HG03432 (cell line): ENCODE measurements around the gene ELSPBP1.
"Not testable (repeated sequence)": the region's sequence is repeated elsewhere in the genome, so short reads cannot be mapped to it uniquely, and the experiment has no call there.

ENCODE experiments used
- ATAC-seq: cut with Tn5 transposase; IDR thresholded peaks from one replicate; pipeline ENCODE4 v1.9.1; 2021; ENCODE audit warnings: mild to moderate bottlenecking, moderate library complexity; ENCODE audit not compliant: unreplicated experiment

The ELSPBP1 gene

DNA sequence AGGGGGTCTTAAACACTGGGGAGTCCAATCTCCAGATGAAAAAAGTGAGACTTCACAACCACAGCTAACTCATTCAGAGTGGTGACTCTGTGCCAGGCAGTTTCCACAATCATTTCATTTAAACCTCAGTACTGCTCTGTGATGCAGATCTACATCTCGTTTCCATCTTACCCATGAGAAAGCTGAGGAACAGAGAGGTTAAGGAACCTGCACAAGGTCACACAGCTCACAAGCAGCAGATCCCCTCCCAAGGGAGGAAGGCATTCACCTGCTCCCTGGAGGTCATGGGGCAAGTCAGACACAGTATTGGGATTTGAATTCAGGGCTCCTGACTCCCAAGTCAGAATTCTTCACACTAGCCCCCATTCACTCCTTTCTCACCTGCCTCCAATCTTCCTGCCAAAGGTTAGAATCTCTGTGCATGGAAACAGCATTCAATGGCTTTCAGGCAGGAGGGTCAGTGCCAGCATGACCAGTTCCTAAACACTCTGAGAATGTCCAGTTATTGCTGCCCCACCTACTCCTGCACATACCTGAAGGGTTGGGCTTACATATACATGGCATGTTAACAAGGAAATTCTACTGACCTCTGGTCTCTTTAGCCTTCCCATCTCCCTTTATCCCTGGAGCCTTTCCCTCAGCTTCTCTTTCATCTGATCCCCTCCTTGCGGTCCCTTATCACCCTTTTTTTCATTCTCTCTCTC lies 47.6 kb downstream of the ELSPBP1 start:
- ATAC-seq = no peak

DNA sequence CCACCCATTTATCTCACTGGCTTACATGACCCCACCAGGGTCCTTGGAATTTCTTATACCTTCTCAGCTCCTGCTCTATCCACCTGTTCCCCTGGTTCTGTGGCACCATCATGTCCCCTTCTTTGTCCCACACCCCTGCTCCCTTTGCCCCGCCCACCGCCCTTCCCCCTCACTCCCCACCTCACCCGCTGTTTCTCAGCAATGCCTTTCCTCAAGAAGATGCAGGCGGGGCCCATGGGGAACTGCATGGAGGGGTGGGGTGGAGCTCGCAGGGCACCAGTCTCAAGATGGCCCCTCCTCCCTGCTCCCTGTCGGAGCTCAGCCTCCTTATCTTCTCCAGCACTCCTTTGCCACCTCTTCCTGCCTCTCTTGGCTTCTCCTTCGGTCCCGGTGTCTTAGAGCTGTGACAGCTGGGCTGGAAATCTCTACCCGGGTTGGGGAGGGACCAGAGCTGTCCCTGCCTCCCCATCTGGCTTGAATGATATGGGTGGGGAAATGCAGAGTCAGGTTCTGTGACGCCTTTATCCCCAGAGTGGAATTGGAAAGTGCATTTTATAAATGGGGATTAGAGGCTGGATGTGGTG lies 49.3 kb downstream of the ELSPBP1 start, which contains the start of gene CABP5:
Gene CABP5 (minus strand): TSS at position 405 of the 584 bp plus-strand sequence. CDS start 157 bp downstream, at position 248.
- ATAC-seq = no peak

DNA sequence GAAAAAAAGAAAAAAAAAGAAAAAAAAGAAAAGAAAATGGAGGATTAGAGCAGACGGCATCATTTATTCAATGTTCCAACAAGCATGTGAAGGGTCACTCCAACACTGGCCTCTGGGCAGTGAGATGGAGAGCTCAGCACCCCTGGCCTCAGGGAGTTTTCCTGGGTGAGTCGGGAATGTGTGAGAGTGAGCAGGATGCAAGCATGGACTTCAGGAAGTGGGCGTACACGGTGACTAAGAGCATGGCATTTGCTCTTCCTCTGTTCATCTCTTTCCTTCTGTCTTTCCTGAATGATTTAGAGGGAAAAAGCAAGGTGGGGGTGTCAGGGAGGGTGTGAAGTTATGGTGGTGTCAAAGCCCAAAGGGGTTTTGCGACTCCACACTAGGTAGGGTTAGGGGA lies 50.1 kb downstream of the ELSPBP1 start:
- no peak for ATAC-seq

DNA sequence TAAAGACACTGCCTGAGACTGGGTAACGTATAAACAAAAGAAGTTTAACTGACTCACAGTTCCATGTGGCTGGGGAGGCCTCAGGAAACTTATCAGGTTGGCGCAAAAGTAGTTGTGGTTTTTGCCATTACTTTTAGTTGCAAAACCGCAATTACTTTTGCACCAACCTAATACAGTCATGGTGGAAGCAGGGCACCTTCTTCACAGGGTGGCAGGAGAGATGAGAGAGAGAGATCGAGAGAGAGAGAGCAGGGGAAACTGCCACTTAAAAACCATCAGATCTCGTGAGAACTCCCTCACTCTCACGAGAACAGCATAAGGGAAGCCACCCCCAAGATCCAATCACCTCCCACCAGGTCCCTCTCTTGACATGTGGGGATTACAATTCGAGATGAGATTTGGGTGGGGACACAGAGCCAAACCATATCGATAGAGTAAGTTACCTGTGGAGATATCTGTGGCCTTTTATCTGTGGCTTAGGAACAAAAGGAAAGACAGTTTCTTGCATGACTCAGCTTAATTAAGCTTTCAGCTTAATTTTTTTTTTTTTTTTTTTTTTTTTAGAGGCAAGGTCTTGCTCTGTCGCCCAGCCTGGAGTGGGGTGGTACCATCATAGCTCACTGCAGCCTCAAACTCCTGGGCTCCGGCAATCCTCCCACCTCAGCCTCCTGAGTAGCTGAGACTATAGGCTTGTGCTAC lies 57.1 kb downstream of the ELSPBP1 start:
- ATAC-seq = no peak

DNA sequence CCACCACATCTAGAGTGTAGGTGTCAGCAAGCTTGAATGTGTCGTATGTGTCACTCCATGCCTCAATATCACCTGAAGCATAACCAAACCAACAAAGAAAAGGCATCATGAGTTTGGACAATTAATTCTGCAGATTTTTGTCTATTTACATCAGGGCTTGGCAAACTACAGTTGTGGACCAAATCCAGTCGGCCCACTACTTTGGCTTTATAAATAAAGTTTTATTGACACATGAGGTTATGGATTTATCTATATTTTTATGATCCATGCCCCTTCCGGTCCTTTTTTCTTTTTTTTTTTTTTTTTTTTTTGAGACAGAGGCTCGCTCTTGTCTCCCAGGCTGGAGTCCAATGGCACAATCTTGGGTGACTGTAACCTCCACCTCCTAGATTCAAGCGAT lies 58.6 kb downstream of the ELSPBP1 start:
- no peak for ATAC-seq

DNA sequence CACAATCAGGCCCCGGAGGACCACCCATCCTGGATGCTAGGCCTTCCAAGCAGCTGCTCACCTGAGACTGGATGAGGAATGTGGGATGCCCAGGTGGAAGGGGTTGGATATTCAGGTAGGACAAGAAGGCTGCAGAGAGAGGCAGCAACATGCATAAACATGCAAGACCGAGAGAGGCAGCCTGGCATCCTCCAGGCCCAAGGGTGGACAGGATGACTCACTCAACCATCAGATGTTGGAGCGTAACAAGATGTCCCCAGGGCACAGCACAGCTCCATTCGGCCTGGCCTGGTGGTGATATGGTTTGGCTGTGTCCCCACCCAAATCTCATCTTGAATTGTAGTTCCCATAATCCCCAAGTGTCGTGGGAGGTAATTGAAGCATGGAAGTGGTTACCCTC lies 59.4 kb downstream of the ELSPBP1 start:
- ATAC-seq = no peak

DNA sequence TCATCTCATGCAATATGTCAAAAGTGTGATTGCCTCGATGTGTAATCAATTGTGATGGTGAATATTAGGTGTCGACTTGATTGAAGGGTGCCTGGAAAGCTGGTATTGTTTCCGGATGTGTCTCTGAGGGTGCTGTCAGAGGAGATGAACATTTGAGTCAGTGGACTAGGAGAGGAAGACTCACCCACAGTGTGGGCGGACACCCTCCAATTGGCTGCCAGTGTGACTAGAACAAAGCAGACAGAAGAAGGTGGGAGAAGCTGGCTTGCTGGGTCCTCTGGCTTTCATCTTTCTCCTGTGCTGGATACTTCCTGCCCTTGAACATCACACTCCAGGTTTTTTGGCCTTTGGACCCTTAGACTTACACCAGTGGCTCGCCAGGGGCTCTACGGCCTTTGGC lies 64.9 kb downstream of the ELSPBP1 start:
- ATAC-seq = no peak

DNA sequence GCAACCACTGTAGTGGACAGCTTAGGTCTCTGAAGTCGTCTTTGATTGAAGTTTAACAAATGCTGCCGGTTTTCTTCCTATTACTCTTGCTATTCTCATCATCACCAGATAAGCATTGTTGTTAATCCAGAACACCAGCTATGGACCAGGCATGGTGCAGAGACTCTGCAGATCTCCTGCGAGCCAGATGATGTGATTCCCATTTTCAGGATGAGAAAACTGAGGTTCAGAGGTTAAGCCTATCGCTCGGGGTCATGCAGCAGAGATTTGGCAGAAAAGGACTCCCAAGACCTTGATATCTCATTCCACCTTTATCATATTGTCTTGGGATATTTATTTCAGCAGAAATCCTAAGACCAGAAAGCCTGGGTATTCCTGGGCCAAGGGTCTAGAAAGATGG lies 65.9 kb downstream of the ELSPBP1 start:
- no peak for ATAC-seq

DNA sequence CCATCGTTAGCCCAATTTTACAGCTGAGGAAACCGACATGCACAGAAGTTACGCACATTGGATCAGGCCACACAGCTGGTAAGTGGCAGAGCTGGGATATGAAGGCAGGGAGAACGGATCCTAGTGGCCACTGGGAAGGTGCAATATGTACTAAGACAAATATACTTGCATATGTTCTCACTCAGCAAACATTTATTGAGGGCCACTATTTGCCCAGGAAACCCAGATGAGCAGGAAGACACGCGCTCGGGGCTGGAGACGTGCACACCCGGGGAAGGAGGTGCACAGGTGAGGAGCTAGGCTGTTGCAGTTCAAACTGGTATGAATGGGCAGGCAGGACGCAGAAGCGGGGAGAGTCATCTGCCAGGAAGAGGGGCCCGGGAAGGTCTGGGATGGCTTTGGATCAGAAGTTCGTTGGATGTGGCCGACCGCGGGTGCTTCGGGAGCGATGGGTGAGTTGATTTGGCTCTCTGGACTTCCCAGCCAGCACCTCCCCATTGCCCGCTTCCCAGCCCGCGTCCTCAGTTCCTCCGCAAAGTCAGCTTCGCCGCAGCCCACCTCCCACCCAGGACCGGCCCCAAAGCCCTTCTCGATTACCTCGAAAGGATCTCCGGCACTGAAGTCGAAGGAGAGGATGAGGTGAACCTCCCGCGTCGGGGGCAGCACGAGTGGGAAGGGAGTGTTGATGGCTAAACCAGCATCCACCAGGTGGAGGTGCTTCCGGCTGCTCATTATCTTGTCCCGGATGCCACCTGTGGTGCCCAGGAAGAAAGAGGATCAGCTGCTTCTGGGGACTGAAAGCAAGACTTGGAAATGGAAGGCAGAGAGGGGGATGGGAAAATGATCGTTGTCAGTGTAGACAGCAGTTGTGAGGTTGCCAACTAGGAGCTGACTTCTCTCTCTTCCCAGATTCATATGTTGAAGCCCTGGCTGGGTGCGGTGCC lies 67.2 kb downstream of the ELSPBP1 start:
- no peak for ATAC-seq

DNA sequence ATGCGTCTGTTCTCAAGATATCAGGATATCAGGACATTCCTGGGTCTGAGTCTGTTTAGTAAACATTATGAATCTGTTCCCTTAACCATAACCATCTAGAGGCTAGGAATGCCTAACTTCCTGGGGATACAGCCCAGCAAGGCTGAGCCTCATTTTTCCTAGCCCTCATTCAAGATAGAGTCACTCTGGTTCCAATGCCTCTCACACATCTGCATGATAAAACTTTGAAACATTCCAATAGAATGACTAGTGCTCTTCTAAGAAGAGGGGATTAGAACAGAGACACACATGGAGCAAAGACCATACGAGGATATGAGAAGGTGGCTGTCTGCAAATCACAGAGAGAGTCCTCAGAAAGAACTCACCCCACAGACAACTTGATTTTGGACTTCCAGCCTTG lies 70.1 kb downstream of the ELSPBP1 start:
- no peak for ATAC-seq

DNA sequence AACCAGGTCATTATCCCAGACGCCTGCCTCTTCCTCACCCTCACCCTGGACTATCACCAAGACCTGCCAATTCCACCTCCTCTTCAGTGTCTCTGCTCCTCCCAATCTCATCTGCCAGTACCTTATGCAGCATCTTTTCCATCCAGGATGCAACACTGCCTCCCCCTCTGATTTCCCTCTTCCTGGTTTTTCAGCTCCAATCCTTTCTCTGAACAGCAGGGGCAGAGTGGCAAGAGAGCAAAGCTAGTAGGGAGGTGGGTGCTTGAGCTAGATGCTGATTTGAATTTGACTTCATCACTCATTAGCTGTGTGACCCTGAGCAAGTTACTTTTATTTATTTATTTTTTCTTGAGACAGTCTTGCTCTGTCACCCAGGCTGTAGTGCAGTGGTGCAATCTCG lies 75.0 kb downstream of the ELSPBP1 start:
- no peak for ATAC-seq

DNA sequence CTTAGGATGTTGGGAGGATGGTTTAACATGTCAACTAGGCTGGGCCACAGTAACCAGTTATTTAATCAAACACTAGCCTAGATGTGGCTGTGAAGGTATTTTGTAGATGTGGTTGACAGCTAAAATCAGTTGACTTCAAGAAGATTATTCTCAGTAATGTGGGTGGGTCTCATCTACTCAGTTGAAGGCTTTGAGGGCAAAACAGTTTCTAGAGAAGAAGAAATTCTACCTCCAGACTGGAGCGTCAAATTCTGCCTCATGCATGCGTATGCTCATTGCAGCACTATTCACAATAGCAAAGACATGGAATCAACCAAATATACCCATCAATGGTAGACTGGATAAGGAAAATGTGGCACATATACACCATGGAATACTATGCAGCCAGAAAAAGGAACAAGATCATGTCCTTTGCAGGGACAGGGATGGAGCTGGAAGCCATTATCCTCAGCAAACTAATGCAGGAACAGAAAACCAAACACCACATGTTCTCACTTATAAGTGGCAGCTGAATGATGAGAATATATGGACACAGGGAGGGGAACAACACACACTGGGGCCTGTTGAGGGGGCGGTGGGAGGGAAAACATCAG lies 75.8 kb downstream of the ELSPBP1 start:
- not testable (repeated sequence) for ATAC-seq
